ENCODE data around the gene OR2D3. TPM values are rescaled to one million over a fixed set of nuclear protein-coding genes. Genes with fewer than 3 reads are reported as not detected.

OR2D3 gene
- total and polyA plus RNA-seq, 2 of the 4 experiments (the other 2 are of a cell fraction) = not detected

DNA sequence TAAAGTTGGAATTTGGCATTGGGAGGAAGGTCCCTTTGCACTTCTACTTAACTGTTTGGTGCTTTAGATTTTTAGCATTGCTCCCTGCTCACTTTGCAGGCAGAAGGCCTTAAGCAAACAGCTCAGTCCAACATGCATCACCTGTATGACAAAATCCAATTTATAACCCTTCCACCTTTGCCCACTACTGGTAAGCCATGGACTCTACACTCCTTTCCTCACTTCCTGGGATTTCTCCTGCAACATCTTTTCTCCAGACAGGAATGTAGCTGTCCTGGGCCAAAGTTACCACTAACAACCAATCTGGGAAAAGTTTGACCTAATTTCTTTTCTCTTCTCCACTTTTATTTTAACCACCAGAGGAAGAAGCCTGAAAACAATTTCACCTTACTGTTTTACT is 26.7 kb upstream of the OR2D3 start:
- BruUV-seq (replicated peaks) = no TSS peak
- Histone ChIP-seq H4K20me1 (ENCODE audit: insufficient read depth, low read length) (no peaks in the 10 kb centered on the region), H3K18ac (ENCODE audit: low read depth, low read length) (no peak overlapping the region), H2BK20ac (ENCODE audit: low read depth, low read length) (no peak overlapping the region), H3K9me1 (ENCODE audit: insufficient read depth, low read length) (no peaks in the 10 kb centered on the region), H2BK120ac (ENCODE audit: low read depth, low read length) (no peak overlapping the region), H3K27me3 (ENCODE audit: control insufficient read depth, insufficient read depth, low read length) (no peaks in the 10 kb centered on the region), H3K9ac (ENCODE audit: low read depth, low read length) (no peak overlapping the region), H4K8ac (ENCODE audit: low read depth in 2 of 2, low read length in 2 of 2) (no peak overlapping the region), H3K4me1 (ENCODE audit: control insufficient read depth, insufficient read depth, low read length) (no peaks in the 10 kb centered on the region), H4K91ac (ENCODE audit: insufficient read depth, low read depth, low read length) (no peak overlapping the region), H2AK9ac (replicated peaks; ENCODE audit: low read depth, low read length, poor library complexity) (no peak overlapping the region), H3K9me3 (ENCODE audit: control insufficient read depth, insufficient read depth, low read length) (no peaks in the 10 kb centered on the region), H4K5ac (ENCODE audit: low read depth, low read length) (no peak overlapping the region), H2BK5ac (ENCODE audit: low read depth, low read length, poor library complexity, severe bottlenecking) (no peak overlapping the region), H2BK15ac (ENCODE audit: low read depth, low read length) (no peak overlapping the region), H2AFZ (replicated peaks; ENCODE audit: low read length, poor library complexity) (no peak overlapping the region), H3K27ac (ENCODE audit: insufficient read depth, low read length) (no peak overlapping the region), H2AK5ac (ENCODE audit: low read depth, low read length) (no peak overlapping the region), H3K14ac (replicated peaks; ENCODE audit: low read depth, low read length) (no peak overlapping the region), H3K23ac (ENCODE audit: low read depth, low read length) (no peak overlapping the region), H3K79me1 (ENCODE audit: low read depth in 1 of 2, low read length in 2 of 2) (no peaks in the 10 kb centered on the region), H3K56ac (ENCODE audit: extremely low read depth, insufficient read depth, low read length) (no peak overlapping the region), H3K4me3 (ENCODE audit: insufficient read depth, low read depth, low read length) (no peak overlapping the region), H3K4me2 (ENCODE audit: low read depth, low read length) (no peak overlapping the region), H3K36me3 (ENCODE audit: control insufficient read depth, insufficient read depth, low read length) (no peaks in the 10 kb centered on the region), H3K4ac (ENCODE audit: low read depth, low read length) (no peak overlapping the region)
- dilution Hi-C loops (cut with HindIII; ENCODE audit: low sequenced_read_pairs, unreplicated experiment) (no loop called here), in situ Hi-C loops (cut with MboI; ENCODE audit: low sequenced_read_pairs) (no loop called here), intact Hi-C loops (cut with micrococcal nuclease) (no loop called here)
- POLR2A ChIA-PET (ENCODE audit: unreplicated experiment) = no interaction called here
- no peak for DNase-seq
- no peak for TF ChIP-seq MXI1 (IDR thresholded peaks at IDR 0.05; ENCODE audit: borderline replicate concordance, low read depth, low read length)
- no peak for TF ChIP-seq CEBPB (IDR thresholded peaks at IDR 0.05; ENCODE audit: low read depth, low read length)
- no peak for TF ChIP-seq RFX5 (IDR thresholded peaks at IDR 0.05; ENCODE audit: low read depth, low read length)
- no peak for TF ChIP-seq USF2 (IDR thresholded peaks at IDR 0.05; ENCODE audit: low read depth, low read length)
- no peak for TF ChIP-seq RCOR1 (IDR thresholded peaks at IDR 0.05; ENCODE audit: insufficient replicate concordance, low read length)
- TF ChIP-seq SMC3 (IDR thresholded peaks at IDR 0.05; ENCODE audit: low read depth, low read length) = no peak
- TF ChIP-seq, protein P1, sequence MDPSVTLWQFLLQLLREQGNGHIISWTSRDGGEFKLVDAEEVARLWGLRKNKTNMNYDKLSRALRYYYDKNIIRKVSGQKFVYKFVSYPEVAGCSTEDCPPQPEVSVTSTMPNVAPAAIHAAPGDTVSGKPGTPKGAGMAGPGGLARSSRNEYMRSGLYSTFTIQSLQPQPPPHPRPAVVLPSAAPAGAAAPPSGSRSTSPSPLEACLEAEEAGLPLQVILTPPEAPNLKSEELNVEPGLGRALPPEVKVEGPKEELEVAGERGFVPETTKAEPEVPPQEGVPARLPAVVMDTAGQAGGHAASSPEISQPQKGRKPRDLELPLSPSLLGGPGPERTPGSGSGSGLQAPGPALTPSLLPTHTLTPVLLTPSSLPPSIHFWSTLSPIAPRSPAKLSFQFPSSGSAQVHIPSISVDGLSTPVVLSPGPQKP (IDR thresholded peaks at IDR 0.05; ENCODE audit: borderline replicate concordance, low read depth, low read length) = no peak
- no peak for TF ChIP-seq RAD21 (IDR thresholded peaks at IDR 0.05; ENCODE audit: low read length)
- TF ChIP-seq NFE2L2 (IDR thresholded peaks at IDR 0.05; ENCODE audit: low read depth, low read length) = no peak
- TF ChIP-seq MAZ (IDR thresholded peaks at IDR 0.05; ENCODE audit: borderline replicate concordance, low read depth, low read length) = no peak
- TF ChIP-seq BHLHE40 (IDR thresholded peaks at IDR 0.05; ENCODE audit: low read depth, low read length) = no peak
- TF ChIP-seq POLR2A (IDR thresholded peaks at IDR 0.05; ENCODE audit: low read depth, low read length) = no peak
- no peak for TF ChIP-seq CHD1 (IDR thresholded peaks at IDR 0.05; ENCODE audit: low read depth, low read length)
- no peak for TF ChIP-seq CTCF (conservative IDR thresholded peaks at IDR 0.05; ENCODE audit: low read depth, low read length)
- TF ChIP-seq MAFK (IDR thresholded peaks at IDR 0.05; ENCODE audit: low read depth, low read length) = no peak
- no peak for TF ChIP-seq FOS (IDR thresholded peaks at IDR 0.05; ENCODE audit: low read depth, low read length)
- no peak for ATAC-seq (ENCODE audit: low read depth)
- CTCF ChIA-PET = no interaction called here

Measured in IMR-90 (cell line).